HG03175 (cell line): ENCODE measurements around the gene FOXN3.

Source experiments
- ATAC-seq: cut with Tn5 transposase; IDR thresholded peaks from one replicate; pipeline ENCODE4 v1.9.1; 2021; ENCODE audit warnings: mild to moderate bottlenecking, moderate library complexity; ENCODE audit not compliant: unreplicated experiment

Gene FOXN3

DNA sequence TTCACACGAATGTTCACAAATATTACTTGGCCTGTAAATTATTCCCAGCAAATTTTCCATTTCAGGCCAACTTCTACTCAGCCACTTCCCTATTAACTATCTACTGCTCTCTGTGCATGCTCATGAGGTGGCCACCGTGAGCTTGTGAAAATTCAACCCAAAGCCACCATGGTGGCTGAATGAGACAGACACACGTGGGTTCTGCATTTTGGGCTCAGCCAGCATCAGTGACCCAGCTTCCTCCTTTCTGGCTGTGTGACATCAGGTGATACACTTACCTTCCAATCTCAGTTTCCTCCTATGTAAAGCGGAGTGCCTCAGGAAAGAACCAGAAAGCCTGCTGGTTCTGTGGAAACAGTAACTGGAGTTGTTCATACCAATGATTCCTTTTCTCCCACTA lies 175.8 kb downstream of the FOXN3 start:
- ATAC-seq, result no peak

DNA sequence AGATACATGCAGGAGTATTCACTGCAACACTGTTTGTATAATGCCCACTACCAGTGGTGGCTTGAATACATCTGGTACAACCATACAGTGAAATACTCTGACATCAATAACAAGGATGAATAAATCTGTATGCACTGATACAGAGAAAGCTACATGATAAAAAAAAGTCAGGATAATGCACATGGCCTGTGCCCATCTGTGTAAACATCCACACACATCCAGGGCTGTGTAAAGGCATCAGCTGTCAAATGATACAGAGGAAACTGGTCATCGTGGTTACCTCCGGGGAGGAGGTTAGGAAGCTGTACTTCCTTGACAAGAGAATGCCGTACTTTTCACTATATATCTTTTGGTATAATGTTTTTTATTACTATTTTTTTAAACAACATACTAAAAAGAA lies 176.6 kb downstream of the FOXN3 start:
- ATAC-seq, result no peak

DNA sequence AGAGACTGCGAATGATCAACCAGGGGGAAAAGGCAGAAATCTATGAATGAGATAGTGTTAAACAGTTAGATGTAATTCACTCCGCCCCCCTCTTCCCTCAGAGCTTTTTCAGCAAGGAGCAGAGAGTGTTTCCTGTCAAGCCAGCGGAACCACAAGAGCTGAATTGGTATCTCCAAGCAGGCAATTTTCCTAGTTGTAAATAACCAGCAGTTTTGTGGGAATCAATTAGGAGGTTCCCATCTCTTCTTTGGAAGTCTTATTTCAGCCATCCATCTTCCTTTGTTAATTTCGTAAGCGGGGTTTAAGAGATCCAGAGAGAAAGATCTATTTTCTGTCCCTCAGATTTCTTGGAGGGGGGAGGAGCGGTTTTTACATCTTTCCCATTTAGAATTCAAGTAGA lies 178.0 kb downstream of the FOXN3 start:
- no peak for ATAC-seq

DNA sequence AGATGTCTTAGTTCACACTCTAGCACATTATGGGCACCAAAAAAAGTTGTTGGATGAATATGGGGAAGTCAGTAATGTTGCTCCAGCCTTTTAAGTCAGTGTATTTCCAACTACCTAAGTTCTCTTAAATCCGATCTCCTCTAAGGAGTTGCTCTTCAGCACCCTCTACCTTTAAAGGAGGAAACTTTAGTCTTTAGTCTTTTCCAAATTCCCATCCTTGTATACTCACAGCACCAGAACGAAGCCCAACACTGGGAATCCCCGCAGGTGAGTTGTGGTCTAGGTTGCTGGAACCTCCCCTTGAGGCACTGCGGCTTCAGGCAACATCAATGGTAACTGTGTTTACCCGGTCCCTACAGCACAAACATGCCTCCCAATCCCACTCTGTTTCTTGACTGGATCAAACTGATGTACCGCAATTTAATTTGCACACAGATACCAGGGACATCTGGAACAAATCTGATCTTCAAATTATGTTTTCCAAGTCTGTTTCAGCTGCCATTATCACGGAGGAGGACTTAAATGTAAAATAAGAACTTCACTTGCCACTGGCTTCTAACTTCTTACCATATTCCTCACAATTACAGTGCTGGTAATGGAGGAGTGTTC lies 179.0 kb downstream of the FOXN3 start:
- ATAC-seq, result no peak

DNA sequence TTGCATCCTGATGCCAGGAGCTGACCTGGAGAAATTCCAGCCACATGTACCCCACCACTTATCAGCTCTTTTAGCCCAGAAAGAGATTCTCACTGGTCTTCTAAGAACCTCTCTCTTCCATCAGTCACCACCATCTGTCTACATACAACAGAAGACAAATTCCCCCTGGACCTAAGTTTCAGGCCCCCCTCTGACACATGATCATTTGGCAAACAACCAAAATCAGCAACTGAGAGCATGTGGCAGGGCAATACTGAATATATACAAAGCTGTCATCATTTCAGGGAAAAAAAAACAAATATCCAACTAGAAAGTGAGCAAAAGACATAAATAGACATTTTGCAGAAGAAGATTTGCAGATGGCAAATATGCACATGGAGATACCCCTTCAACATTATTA lies 180.2 kb downstream of the FOXN3 start:
- no peak for ATAC-seq

DNA sequence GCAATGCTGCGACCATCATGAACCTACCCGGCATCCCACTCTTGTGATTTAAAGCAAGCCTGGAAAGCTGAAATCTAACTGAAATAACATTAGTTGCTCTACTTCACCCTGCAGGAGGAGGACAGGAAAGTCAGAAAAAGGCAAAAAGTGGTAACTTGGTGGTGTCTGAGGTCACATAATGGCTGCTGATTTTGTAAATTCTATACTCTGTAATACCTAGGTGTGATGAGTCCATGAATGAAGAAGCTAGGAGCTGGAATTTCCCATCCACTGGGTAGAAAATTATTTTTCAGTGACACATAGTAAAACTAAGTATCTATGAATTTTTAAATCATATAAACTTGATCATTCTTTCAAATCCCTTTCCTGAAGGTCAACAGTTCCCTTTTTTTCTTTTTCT lies 183.8 kb downstream of the FOXN3 start:
- ATAC-seq, result no peak

DNA sequence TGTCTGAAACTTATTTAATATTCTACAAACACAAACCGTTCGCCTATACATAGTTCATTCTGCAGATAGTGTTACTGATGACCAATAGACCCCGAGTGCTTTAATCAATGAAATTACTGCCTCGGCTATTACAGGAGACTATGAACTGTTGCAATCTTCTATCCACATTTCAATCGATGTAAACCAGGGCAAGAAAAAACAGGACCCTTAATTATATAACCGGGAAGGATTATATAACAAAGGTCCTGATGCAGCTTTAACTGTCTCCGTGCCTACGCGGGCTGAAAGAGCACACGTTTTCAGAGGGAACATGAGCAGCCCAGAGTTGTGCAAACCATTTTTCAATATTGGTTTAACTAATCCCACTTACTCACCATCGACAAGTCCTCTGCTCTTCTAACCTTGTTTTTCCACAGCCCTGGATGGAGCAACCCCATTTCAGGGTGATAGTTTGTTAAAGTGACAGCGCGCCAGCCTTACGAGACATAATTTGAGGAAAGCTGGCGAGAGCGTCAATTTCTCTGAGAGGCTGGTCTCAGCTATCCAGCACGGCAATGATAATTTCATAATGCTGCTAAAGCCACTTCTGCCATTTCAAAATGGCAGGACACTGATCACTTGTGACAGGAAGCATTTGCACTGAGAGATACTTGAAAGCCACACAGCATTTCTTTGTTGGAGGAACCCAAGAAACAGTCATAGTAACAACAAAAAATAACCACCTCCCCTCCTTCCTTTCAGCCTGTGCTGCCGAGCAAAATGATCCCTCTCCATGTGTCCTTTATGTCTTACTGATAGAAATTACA lies 184.6 kb downstream of the FOXN3 start:
- no peak for ATAC-seq

DNA sequence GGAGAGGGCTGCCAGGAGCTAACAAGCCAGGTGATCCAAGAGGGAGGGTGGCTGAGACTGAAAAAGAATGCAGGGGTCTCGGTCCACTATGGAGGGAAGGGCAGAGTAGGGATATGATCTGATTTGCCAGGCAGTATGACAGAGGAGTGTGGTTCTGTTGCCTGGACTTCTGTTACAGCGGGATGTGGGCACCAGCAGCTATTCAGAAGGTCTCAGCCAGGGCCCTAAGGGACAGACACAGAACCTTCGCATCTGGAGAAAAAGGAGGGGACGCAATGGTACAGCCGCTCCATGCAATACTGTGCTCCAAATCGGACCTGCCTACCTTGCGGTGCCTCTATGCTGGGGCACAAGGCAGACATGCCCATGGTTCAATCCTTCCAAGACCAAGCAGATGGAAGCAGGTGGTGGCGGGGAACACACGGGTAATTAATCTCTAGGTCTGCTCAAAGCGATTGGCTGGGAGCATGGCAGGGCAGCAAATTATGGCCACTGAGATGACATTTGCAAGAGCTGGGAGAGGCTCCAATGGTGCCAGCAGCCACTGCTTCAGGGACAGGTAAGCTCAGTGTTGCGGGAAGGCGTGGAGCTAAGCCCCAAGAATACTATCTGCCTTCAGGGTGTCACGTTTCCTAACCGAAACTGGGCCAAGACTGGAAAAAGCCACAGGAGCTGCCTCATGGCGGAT lies 185.5 kb downstream of the FOXN3 start:
- ATAC-seq, result no peak

DNA sequence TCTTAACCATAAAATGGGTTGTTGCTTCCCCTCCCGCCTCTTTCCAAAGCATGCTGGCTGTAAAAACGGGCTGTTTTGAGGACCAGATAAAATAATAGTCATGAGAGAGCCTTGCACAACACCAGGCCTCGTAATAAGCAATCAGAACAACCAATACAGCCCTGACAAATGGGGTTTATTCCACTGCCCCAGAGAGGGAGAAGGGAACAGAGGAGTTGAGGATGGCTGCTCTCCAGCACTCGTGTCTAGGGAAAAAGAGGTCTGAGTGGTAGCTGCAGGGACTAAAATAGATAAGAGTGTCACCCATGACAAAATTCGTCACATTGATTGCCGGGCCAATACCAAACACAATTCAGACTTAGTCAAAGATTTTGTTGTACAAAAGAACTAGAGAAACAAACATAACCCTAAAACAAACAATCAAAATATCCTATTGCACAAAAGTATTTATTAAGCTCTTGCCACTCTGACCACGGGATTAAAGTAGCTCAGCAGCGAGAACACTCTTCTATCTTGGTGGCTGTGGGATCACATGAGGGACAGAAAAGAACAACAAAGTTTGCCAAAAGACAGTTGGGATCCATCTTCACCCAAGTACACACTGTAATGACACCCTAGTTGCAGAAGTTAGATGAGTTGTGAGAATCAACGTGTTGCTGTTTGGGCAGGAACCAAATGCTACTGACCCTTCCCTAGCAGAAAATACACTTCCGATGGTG lies 188.0 kb downstream of the FOXN3 start:
- ATAC-seq, result no peak

DNA sequence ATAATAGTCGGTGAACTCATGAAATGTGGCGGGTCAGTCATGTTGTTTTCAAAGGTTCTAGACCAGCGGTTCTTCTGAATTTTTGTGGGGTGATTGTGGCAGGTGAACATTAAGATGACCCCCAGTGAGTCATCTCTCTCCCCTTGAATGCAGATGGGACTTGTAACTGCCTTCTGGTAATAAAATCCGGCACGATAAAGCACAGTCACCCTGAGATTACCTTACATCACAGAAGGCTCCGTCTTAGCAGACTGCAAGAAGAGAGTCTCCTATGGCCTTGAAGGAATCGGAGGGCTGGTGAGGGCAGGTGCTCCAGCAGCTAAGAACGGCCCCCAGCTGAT lies 189.6 kb downstream of the FOXN3 start:
- ATAC-seq, result no peak

DNA sequence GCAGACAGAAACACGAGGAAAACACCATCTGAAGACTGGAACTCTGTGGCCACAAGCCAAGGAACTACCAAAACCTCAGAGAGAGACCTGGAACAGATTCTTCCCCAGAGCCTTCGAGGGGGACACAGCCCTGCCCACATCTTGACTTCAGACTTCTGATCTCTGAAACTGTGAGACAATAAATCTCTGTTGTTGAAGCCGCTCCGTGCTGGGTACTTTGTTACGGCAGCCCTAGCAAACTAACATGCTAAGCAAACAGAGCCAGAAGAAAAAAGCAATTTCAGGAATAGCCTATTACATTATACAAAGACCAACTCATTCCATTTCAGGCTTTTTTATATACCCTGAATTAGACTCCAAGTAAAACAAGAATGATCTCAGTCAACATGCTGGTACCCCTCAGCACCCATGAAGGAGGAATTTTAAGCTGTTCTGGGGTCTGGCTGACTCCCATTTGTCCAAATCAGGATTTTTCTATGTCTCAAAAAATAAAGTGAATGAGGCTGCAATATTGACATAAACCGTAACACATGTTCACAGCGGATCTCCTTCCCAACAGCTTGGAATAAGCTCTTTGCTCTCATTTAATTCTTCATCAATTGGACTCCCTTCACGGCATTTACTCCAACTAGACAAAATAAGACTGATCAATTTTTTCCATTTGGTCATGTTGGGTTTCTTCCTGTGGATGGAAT lies 190.1 kb downstream of the FOXN3 start:
- ATAC-seq, result no peak

DNA sequence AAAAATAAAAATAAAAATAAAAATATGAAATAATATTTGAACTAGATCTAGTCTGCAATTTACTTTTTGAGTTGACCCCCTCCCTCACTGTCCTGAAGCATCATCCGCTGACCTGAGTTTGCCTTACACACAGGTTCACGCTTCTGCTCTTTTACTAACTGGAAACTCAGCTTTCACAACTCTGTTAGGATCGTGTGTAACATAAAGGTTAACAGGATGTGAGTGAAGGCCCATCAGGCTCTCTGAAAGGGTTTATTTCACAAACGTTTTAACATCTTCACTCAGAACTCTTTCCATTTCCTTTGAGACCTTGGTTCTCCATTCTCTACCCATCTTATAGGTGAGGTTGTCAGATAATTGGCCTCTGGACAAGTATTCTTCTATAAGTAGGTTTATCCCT lies 191.4 kb downstream of the FOXN3 start:
- ATAC-seq, result no peak

DNA sequence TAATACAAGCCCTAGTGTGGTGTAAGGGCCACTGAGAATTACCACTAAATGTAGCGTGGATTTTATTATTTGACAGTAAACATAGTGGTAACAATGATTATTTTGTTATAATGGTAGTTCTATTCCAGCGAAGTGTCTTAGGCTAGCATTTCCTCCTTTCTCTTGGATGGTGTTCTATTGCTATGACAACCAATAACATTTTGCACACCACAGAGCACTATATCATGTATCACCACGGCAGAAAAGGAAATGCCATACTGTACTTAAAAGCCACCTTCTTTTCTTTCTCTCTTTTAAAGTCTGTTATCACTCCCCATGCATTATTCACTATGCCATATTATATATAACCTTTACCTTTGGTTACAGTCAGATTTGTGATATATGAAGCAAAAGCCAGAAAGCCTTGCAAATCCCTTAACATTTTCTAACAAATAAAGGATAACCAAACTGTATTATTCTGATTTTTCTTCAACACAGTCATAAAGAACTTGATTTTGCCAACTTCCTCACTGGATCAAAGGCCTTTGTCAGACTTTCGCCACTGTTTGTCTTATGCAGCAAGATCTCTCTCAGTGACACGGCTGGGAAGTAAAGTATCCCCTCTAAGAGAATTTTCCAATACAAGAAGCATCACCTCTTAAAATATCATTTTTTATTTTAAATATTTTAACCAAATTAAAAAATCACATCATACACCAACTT lies 195.8 kb downstream of the FOXN3 start:
- no peak for ATAC-seq

DNA sequence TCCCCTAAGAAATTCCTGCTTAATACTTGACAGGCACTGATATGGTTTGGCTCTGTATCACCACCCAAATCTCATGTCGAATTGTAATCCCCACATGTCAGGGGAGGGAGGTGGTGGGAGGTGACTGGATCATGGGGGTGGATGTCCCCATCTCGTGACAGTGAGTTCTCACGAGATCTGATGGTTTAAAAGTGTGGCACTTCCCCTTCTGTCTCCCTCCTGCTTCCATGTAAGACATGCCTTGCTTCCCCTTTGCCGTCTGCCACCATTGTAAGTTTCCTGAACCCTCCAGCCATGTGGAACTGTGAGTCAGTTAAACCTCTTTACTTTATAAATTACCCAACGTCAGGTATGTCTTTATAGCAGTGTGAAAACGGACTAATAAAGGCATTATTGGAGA lies 198.0 kb downstream of the FOXN3 start:
- no peak for ATAC-seq

DNA sequence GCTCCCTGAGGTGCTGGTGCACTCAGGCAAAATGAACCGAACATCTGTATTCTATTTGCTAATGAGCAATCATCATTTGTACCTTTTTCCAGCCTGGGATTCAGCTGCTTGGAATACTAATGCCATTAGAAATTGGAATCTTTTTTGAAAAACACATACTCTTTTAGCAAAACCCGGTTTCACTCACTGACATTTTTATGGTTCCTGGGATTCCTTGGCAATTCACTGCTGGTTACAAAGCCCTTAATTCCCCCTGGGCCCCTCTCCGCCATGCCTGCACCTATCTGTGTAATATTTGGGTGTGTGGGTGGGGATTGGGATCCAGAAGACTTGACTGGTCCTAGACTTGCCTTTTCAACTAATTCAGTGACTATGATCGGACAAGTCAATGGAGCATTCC lies 199.1 kb downstream of the FOXN3 start:
- ATAC-seq, result no peak

DNA sequence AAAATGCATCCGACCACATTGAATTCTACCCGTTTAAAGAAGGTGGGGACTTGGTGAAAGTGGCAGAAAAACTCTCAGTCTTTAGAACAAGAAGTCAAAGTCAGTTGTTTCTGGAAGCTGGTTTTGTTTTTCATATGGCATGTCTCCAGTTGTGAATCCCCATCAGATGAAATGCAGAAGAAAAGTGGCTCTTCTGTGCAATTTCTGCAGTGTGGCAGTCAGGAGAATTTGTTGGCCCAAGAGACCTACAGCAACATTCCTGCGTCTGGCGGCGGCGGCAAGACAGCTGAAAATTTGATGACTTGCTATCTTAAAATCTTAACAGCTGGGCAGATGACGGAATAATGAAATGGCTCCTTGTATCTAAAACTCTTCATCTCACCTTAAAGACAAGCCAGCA lies 201.5 kb downstream of the FOXN3 start:
- no peak for ATAC-seq

DNA sequence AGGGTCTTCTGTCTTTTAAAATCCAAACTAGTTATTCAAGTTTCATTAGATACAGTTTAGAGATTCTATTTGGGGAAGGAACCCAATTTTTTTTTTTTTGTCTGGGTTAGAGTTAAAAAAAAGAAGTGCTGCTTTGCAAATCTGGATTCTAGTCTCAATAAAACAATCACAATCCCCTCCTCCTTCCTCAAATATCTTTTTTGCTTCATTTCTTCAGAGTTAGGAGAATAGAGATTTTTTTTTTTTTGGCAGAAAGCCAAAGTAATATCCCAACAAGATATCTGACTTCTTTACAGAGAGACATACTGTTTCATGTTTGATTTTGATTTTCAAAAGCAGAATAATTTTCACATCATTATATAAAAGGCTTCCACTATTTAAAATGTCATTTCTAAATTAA lies 201.9 kb downstream of the FOXN3 start:
- ATAC-seq, result no peak

DNA sequence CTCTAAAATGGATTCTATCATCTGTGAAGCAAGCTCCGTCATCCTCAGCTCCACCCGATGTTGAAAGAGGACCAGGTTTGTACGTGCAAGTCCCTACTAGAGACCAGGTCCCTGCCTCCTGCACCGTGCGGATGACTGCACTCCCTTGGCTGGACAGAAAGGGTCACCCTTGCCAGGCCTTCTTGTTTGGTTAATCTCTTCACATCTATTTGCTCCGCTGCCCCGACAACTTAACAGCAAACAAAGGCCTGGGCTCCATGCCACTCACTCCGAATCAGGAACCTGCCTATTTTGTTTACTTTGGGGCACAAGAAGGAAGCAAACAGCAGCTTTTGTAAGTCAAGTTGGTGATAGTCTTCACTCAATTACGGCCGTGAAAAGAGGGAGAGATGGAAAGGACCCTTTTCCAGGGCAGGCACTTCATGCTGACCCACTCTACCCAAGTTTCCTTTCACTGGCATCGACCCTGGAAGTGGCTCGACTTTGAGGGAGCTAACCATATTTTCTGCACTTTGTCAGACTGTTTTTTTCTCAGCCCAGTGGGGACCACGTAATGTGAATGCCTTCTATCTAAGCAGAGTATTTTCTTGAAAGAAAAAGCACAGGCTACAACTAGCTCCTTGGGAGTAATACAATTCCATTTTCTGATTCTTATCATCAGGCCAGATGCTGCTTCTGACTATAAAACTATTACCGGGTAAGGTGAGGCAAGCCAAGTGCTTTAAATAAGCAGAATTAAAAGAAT lies 202.6 kb downstream of the FOXN3 start:
- ATAC-seq, result no peak

DNA sequence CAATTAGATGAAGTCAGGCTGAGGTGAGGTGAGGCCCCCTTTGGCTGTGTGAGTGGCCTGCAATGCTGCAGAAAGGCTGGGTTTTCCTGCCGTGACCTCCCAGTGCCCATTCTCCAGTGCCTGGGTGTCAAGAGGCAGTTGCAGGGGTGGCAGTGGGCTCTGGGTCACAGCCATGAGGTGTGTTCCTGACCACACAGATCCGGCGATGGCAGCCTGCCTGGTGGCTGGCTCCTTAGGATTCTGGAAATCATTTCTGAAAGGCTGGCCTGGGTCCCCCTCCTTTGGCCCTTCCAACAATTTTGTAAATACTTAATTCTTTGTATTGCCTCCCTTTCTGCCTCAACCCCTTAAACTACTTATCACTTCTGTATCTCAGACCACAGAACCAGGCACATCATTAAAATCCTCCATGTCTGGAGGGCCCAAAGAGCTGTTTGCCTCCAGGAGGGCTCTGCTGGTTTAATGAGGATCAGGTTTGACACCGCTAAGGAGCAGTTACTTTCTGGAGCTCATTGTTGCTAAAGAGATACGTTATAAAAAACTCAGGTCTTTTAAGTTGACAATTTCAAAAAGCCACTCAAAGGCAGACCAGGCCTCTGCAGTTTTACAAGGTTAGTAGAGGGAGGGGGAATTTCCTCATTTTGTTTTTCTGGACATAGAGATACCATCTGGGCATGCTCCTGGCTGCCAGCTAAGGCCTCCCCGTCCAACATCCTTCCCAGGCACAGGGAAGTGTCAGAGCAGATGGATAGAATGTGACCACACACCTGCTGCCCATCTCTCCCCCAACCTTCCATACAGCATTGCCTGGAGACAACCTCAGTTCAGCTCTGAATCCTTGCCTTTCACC lies 204.4 kb downstream of the FOXN3 start:
- no peak for ATAC-seq
